Kidney (tissue), 14 donors: ENCODE results near the gene CD40. TPM values are rescaled to one million over a fixed set of nuclear protein-coding genes. Genes with fewer than 3 reads are reported as not detected.

Experiments used
- DNase-seq, 5 donors: peaks; one replicate each; pipeline ENCODE4 v3.0.0-alpha.2; 2013 to 2020
- FAIRE-seq: peaks from 2 replicates; lab custom pipeline; 2012; peaks lifted over from hg19 to GRCh38; lab: Jason Lieb, UNC
- H3K27ac ChIP-seq, 2 donors: one replicate each; pipeline ENCODE4 v1.7.0; 2013; ENCODE audit warnings: low read depth in 2 of 2, low read length in 2 of 2, inconsistent platforms in 1 of 2
- H3K27me3 ChIP-seq: one replicate; pipeline ENCODE4 v1.7.1; 2013; ENCODE audit warnings: low read length, inconsistent platforms; ENCODE audit not compliant: control insufficient read depth, insufficient read depth
- H3K36me3 ChIP-seq, 3 donors: one replicate each; pipeline versions ENCODE4 v1.7.0 to v1.7.1; 2013; ENCODE audit warnings: low read length in 3 of 3, control low read depth in 1 of 3, inconsistent platforms in 1 of 3; ENCODE audit not compliant: insufficient read depth in 3 of 3, control insufficient read depth in 2 of 3
- H3K4me1 ChIP-seq, 3 donors: one replicate each; pipeline versions ENCODE4 v1.7.0 to v1.7.1; 2013; ENCODE audit warnings: low read length in 3 of 3, inconsistent platforms in 1 of 3, low read depth in 1 of 3; ENCODE audit not compliant: control insufficient read depth in 2 of 3, insufficient read depth in 2 of 3
- H3K4me3 ChIP-seq, 3 donors: one replicate each; pipeline versions ENCODE4 v1.7.0 to v1.8.1; 2013; ENCODE audit warnings: low read length in 3 of 3, control low read depth in 1 of 3, inconsistent platforms in 1 of 3
- H3K9ac ChIP-seq, 3 donors: one replicate each; pipeline versions ENCODE4 v1.7.0 to v1.7.1; 2013; ENCODE audit warnings: low read length in 3 of 3, control low read depth in 1 of 3, inconsistent platforms in 1 of 3
- H3K9me3 ChIP-seq, 3 donors: one replicate each; pipeline versions ENCODE4 v1.7.0 to v1.7.1; 2013; ENCODE audit warnings: low read length in 3 of 3, control low read depth in 1 of 3, inconsistent platforms in 1 of 3; ENCODE audit not compliant: control insufficient read depth in 2 of 3, insufficient read depth in 1 of 3
- CTCF ChIP-seq: IDR thresholded peaks from 3 replicates; pipeline ENCODE4 v1.5.1; 2012; ENCODE audit warnings: mild to moderate bottlenecking, moderate library complexity, borderline replicate concordance; ENCODE audit not compliant: insufficient read depth; ENCODE audit errors: extremely low read depth
- intact Hi-C: fragments of 100-400 bp; cut with DNase I; formaldehyde crosslinking; loops from one replicate; pipeline ENCODE4 v1.11.1; 2022
- polyA plus RNA-seq: library from polyadenylated mRNA; stranded (reverse); fragments of 350-450 nt; fragmentation: Illumina TruSeq; extraction: RNeasy Lipid Tissue Mini Kit (QIAGEN cat#74804); gene quantifications from one replicate; pipeline ENCODE4 v1.2.3, GENCODE V29; 2014; ENCODE audit warnings: low read depth, low replicate concordance; ENCODE audit not compliant: insufficient read depth
- total RNA-seq: library from RNA; stranded (reverse); fragmentation: NEBNext Ultra II Directional; extraction: Animal tissue kit (Norgen Biotek cat#: 25700); gene quantifications from one replicate; pipeline ENCODE4 v1.2.1, GENCODE V29; 2021
- donor health status: control.
- donor health status: control.
- donor health status: control.
- donor health status: control.
- donor health status: control.
- donor health status: DM: yes; HTN: yes; CAD: no.
- donor health status: Normal renal cell carcinoma (clear cell type).

Gene CD40
- total and polyA plus RNA-seq, 2 donors from 2014 or later, result 15.7 to 25.2 TPM

- no peak overlapping the region for H3K4me3 ChIP-seq
- H3K9ac ChIP-seq, result no peak overlapping the region
- peaks cover 0 to 5% (median 0%) of the 10 kb centered on the region in 3 donors for H3K4me1 ChIP-seq
- no peak for DNase-seq
- H3K9me3 ChIP-seq, result no peaks in the 10 kb centered on the region
- no peak for TF ChIP-seq CTCF
- peaks cover 11% of the 10 kb centered on the region for H3K27me3 ChIP-seq
- intact Hi-C loops, result no loop called here
- no peak for FAIRE-seq
- no peaks in the 10 kb centered on the region for H3K36me3 ChIP-seq
- H3K27ac ChIP-seq, result no peak overlapping the region
Observed at GRCh38 chr20:46177768-46178167, 59.7 kb downstream of the CD40 start.

- Histone ChIP-seq H3K27ac (no peak overlapping the region), H3K36me3 (no peaks in the 10 kb centered on the region), H3K27me3 (peaks cover 11% of the 10 kb centered on the region), H3K9ac (no peak overlapping the region), H3K4me1 (peaks cover 0 to 5% (median 0%) of the 10 kb centered on the region in 3 donors), H3K4me3 (no peak overlapping the region), H3K9me3 (no peaks in the 10 kb centered on the region)
- DNase-seq (no peak), FAIRE-seq (no peak)
- intact Hi-C loops, result no loop called here
- no peak for TF ChIP-seq CTCF
Observed at GRCh38 chr20:46178891-46179290, 60.8 kb downstream of the CD40 start.

Other genes with a start within 250 kb of the CD40 start
- 13.1 TPM for gene ZSWIM1, start 237.1 kb upstream of the CD40 start, total RNA-seq
- gene ZSWIM1, start 237.1 kb upstream of the CD40 start, polyA plus RNA-seq, result 6.7 TPM
- gene SPATA25, start 230.7 kb upstream of the CD40 start, total RNA-seq, result 6.7 TPM
- gene SPATA25, start 230.7 kb upstream of the CD40 start, polyA plus RNA-seq, result 6.7 TPM
- 27.5 TPM for gene NEURL2, start 227.1 kb upstream of the CD40 start, total RNA-seq
- gene NEURL2, start 227.1 kb upstream of the CD40 start, polyA plus RNA-seq, result 37.3 TPM
- 180 TPM for gene CTSA, start 227.0 kb upstream of the CD40 start, total RNA-seq
- 408 TPM for gene CTSA, start 227.0 kb upstream of the CD40 start, polyA plus RNA-seq
- 345 TPM for gene PLTP, start 206.2 kb upstream of the CD40 start, total RNA-seq
- 790 TPM for gene PLTP, start 206.2 kb upstream of the CD40 start, polyA plus RNA-seq
- gene PCIF1, start 183.6 kb upstream of the CD40 start, total RNA-seq, result 43.1 TPM
- gene PCIF1, start 183.6 kb upstream of the CD40 start, polyA plus RNA-seq, result 27.4 TPM
- gene ZNF335, start 146.1 kb upstream of the CD40 start, total RNA-seq, result 22.3 TPM
- gene ZNF335, start 146.1 kb upstream of the CD40 start, polyA plus RNA-seq, result 5.7 TPM
- 6.6 TPM for gene MMP9, start 109.4 kb upstream of the CD40 start, total RNA-seq
- gene MMP9, start 109.4 kb upstream of the CD40 start, polyA plus RNA-seq, result not detected
- gene SLC12A5, start 89.1 kb upstream of the CD40 start, total RNA-seq, result 2.0 TPM
- gene SLC12A5, start 89.1 kb upstream of the CD40 start, polyA plus RNA-seq, result 2.5 TPM
- gene NCOA5, start 28.4 kb upstream of the CD40 start, total RNA-seq, result 28.3 TPM
- gene NCOA5, start 28.4 kb upstream of the CD40 start, polyA plus RNA-seq, result 15.4 TPM
- gene CDH22, start 190.2 kb downstream of the CD40 start, total RNA-seq, result 1.6 TPM
- gene CDH22, start 190.2 kb downstream of the CD40 start, polyA plus RNA-seq, result 0.19 TPM